NCI-H2029 treated with DMSO at 0.1 percent for 48 hours (cell line): ENCODE data around the gene MARK2.

Experiments
- DNase-seq: peaks from one replicate; lab custom pipeline; 2025; lab: John Stamatoyannopoulos, UW

The MARK2 gene

GRCh38 chr11:63882555-63883242 is 43.8 kb downstream of the MARK2 start:
- DNase-seq, result no peak

- no peak for DNase-seq
Measured at GRCh38 chr11:63883791-63884190, 44.9 kb downstream of the MARK2 start.

DNA sequence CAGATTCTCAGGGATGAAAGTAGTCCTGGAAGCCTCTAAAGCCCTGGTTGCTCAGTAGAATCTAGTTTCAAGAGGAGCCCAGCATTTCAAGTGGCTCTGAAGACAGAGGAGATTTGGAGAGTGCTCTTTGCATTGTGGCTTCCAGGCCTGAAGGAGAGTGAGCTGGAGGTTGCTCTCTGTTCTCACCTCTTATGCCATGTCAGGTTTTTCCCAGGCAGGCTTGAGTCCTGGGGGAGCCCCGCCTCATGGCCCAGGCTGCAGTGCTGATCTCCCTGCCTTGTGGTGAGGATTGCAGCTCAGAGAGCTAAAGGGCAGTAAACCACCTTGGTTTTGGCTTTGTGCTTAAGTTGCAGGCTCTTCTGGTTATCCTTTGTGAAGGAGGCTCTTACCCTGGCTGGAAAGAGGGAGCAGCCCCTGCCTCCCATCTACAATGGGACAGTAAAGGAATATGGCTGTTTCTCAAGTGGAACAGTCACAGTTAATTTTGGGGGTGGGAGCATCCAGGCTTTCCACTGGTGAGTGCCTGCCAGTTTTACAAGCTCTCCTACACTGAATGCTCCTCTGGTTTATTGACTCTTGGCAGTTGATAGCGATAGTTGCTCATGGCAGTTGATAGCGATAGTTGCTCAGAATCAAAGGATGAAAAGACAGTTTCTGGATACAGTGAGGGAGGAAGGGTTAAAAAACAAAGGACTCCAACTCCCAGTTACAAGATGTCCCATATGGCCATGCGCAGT is 45.5 kb downstream of the MARK2 start:
- DNase-seq, result no peak

DNA sequence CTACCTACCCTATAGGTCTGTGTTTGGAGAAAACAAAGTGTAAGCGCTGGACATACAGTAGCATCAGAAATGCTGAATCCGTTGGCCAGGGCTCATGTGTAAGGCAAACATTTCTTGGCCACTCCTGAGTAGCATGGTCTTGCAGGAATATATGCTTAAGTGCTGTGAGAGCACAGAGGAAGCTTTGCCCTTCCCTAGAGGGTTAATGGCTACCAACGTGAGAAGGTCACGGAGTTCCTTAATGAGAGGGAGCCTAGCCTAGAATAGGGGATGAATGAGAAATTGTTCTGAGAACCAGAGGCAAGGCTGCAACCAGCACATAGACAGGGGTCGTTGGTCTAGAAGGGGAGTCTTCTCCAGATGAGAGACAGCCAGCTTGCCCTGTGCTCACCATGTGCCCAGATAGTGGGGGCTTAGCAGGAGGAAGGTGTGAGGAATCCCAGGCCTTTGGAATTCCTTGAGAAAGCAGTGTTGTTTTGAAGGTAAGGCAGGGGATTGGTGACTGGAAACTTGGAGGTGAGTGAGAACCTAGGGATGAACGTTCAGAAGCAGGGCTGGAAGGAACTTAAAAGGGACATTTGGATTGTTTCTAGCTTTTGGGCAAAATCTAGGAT is 48.6 kb downstream of the MARK2 start:
- no peak for DNase-seq

GRCh38 chr11:63888170-63889086 is 49.5 kb downstream of the MARK2 start:
- DNase-seq, result peak; percentile 72

- DNase-seq, result no peak
Measured at GRCh38 chr11:63889344-63889743, 50.4 kb downstream of the MARK2 start.

DNA sequence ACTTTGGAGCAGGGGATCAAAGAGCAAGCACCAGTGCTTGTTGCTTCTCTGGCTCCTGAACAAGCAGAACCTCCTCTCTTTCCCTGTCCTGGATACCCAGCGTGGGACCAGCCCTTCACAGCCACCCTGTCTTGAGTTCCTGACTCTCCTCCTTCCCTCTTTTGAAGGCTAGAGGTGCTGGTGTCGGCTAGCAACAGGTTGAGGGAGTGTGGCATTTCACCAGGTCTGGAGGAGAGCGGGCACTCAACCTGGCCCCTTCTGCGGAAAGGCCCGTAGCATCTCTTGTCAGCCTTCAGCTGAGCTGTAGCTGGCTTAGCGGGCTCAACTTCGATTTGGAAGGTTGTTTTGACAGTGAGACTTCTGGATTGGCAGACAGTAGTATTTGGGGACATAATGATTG is 51.5 kb downstream of the MARK2 start:
- no peak for DNase-seq

GRCh38 chr11:63892228-63892627 is 53.3 kb downstream of the MARK2 start:
- DNase-seq, result no peak

- DNase-seq, result no peak
Measured at GRCh38 chr11:63893355-63893754, 54.4 kb downstream of the MARK2 start.

DNA sequence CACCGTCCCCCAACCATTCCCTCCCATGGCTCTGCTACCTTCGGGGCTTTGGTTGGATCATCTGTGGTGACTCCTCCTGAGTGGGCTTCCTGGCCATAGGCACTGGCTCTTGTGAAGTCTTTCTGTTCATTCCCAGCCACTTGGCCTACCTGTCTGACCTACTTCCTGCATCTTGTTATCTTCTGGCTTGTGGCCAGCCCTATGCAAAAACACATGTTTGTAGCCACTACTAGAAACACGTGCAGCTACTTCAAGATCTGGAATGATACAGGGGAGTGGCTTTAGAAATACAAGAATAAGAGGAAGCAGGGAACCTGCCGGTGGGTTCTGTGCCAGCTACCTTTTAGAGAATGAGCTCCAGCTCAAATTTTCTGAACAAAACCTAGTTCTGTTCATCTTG is 57.2 kb downstream of the MARK2 start:
- peak; percentile 78 for DNase-seq

DNA sequence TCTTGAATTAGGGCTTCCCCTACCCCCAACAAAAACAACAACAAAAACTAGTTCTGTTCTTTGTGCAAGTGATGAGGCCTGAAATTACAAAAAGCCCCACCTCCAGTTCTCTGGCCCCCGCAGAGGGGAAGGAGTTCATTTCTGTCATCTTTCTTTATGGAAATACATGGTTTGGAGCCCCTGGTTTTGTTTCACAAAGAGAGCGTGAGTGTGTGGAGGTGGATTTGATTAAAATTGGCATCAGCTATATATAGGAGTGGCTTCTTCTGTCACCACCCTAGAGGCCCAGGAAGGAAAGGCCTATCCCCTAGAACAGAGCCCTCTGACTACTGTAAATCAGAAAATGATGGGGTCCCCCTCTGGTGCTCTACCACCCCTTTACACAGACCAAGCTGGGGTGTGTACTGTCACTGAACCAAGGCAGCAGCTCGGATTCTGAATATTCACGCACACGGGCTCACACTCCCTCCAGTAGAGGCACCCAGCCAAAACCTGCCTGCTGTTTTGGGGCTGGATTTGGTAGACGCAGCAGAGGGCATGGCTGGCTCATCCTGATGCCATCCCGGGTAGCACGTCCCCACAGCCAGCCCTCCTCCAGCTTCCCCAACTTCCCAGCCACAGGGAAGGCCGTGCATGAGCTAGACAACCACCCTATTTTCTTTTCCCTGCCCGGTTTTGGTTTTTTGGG is 58.7 kb downstream of the MARK2 start:
- DNase-seq, result no peak

DNA sequence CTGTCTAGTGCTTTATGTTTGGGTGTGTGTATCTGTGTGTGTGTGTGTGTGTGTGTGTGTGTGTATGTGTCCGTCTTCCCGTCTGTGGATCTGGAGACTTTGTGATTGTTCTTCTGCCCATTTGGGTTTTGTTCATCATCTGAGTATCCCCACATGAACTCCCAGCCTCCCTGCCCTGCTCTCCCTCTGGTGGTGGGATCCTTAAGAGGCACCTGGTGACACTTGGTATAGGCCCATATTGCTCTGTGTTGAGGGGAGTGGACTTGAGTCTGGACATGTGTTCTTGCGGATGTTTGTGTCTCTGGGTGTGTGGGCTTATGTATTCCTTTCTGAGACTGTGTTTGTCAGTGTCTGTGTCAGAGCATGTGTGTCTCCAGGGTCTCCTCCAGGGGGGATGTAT is 62.8 kb downstream of the MARK2 start:
- no peak for DNase-seq

DNA sequence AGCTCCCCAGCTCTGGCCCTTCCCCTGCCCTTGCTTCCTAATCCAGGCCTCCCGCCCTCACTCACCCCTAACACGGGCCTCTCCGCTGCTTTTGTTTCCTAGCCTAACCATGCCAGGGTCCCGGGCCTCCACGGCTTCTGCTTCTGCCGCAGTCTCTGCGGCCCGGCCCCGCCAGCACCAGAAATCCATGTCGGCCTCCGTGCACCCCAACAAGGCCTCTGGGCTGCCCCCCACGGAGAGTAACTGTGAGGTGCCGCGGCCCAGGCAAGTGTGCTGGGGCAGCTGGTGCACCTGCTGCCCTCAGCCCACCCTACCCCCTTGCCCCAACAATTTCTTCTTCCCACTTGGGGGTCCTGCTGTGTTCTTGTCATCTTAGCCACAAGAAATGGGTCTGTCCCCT is 65.0 kb downstream of the MARK2 start:
- no peak for DNase-seq

- DNase-seq, result no peak
Measured at GRCh38 chr11:63904743-63905142, 65.8 kb downstream of the MARK2 start.

- DNase-seq, result no peak
Measured at GRCh38 chr11:63905179-63905578, 66.3 kb downstream of the MARK2 start.

DNA sequence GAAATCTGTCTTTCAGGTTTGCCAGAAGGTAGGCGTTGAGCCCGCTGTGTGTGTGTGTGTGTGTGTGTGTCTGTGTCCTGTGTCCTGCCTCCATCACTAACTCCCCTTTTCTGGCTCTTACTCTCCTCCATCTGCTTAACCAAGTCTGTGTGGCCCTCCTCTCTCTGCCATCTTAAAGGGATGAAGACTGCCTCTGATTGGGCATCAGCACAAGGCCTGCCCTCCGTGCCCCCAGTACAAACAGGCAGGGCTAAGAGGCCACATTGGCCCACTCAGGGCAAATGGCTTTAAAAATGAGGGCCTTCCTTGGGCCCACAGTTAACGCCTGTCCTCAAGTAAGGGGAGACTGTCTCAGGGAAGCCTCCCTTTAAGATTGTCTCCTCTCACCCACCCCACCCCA is 67.2 kb downstream of the MARK2 start:
- DNase-seq, result no peak

DNA sequence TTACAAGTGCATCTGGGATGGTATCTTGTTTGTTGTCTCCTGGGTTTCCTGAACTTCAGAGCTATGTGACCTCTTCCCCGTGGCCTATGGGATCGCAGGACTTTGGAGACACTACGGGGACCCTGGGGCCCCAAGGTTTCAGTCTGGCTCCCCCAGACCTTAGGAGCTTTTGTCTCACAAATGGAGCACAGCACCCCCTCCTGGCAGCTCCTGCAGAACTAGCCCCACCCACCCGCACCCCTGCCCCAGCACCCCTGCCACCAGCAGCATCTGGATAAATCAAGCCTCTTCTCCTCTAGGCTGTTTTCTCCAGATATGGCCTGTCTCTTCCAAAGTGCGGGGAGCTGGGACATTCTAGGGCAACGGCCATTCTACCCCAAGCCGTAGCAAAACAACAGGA is 67.7 kb downstream of the MARK2 start:
- DNase-seq, result no peak

DNA sequence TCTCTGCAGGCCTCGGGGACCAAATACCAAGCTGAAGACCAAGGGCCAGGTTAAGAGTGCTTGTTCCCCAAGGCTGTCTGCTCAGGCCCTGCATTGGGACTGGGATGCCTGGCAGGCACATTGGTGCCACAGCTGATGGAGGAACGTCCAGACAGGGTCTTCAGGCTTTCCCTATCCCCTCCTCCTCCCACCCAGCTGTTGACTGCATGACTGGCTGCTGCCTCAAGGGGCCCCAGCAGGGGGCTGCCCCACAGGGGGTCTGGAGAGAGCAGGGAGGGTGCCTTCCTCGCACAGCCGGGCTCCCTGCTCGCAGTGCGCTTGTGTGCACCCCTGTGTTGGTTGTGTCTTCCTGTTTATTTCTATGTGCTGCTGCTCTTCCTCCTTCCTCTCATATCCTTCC is 68.2 kb downstream of the MARK2 start:
- no peak for DNase-seq

DNA sequence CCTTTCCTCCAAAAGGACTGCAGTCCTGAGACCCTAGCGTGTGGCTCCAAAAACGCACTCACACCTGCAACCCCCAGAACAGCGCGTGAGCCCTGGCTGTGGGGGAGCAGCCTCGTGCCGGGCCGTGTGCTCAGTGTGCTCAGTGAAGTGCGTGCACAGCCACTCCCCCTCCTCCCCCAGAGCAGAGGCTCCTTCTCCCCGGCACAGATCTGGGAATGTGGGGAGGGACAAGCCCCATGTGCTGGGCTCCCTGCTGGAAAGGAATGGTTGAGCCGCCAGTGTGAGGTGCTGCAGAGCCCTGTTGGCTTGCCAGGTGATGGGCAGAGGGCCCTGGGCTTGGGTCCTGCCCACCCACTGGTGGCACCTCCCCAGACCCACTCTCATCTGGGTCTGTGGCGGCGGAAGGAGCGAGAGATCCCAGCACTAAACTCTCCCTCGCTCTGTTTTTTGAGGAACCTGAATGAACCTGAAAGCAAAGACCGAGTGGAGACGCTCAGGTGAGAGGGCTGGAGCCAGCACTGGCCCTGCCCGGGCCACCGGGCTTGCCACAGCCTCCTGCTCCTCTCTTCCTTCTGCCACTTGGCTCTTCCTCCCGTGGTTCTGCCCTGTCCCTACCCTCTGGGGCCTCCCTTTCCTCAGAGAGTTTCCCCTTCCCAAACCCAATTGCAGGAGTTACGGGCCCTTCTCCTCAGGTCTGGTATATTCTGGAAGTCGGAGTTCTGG is 69.1 kb downstream of the MARK2 start:
- DNase-seq, result no peak

DNA sequence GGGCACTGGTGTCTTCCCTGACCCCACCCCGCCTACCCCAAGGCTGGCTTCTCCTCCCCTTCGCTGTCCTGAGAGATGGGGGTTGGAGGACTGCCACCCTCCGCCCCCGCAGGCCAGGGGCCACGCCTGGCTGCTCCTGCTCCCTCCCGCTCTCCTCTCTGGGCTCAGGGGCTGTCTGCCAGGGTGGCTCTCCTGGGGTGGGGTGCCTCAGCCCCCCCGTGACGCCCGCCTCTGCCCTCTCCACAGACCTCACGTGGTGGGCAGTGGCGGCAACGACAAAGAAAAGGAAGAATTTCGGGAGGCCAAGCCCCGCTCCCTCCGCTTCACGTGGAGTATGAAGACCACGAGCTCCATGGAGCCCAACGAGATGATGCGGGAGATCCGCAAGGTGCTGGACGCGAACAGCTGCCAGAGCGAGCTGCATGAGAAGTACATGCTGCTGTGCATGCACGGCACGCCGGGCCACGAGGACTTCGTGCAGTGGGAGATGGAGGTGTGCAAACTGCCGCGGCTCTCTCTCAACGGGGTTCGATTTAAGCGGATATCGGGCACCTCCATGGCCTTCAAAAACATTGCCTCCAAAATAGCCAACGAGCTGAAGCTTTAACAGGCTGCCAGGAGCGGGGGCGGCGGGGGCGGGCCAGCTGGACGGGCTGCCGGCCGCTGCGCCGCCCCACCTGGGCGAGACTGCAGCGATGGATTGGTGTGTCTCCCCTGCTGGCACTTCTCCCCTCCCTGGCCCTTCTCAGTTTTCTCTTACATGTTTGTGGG is 69.9 kb downstream of the MARK2 start:
- DNase-seq, result no peak
